ENCODE measurements around the gene HBP1. TPM values are rescaled to one million over a fixed set of nuclear protein-coding genes. Genes with fewer than 3 reads are reported as not detected.
A peak's percentile ranks its signal among the peaks of the same experiment; 100 is the strongest.
"Not testable (repeated sequence)": the region's sequence is repeated elsewhere in the genome, so short reads cannot be mapped to it uniquely, and the experiment has no call there.

HBP1 gene
- total and polyA plus RNA-seq, 2 of the 13 experiments (the other 11 are each of a cell fraction or from before 2014, with no cell fraction given), result 22.9 to 44.1 TPM

GRCh38 chr7:107244613-107245012 lies 75.8 kb downstream of the HBP1 start:
- Histone ChIP-seq H2AFZ (ENCODE audit: low read length) (no peak overlapping the region), H3K79me2 (ENCODE audit: insufficient read depth, low read length) (no peaks in the 10 kb centered on the region), H3K9ac (ENCODE audit: insufficient read depth, low read depth, low read length) (no peak overlapping the region), H3K4me1 (ENCODE audit: insufficient read depth, low read length) (no peaks in the 10 kb centered on the region), H3K27ac (ENCODE audit: extremely low read length, insufficient read depth, low read length) (no peak overlapping the region), H4K20me1 (ENCODE audit: insufficient read depth, low read length) (no peaks in the 10 kb centered on the region), H3K9me3 (ENCODE audit: low read length) (no peaks in the 10 kb centered on the region), H3K36me3 (replicated peaks in 1 of 2; ENCODE audit: control insufficient read depth in 1 of 2, insufficient read depth in 2 of 2, low read length in 2 of 2) (peaks cover 0 to 10% of the 10 kb centered on the region in 2 experiments; a peak in 3 of 5 replicates), H3K4me2 (ENCODE audit: low read depth, low read length) (no peak overlapping the region), H3K27me3 (ENCODE audit: control insufficient read depth in 1 of 2, insufficient read depth in 2 of 2, low read length in 2 of 2) (no peaks in the 10 kb centered on the region), H3K4me3 (replicated peaks in 1 of 3; ENCODE audit: insufficient read depth in 1 of 3, low read depth in 2 of 3, low read length in 3 of 3) (no peak overlapping the region)
- ChIA-PET CTCF (ENCODE audit: low intra/inter-chr PET ratio, low total read pairs) (no interaction called here), POLR2A (no interaction called here)
- WGBS (ENCODE audit: low lambda C conversion rate), result 98% methylated on average over 2 of the region's 2 CpGs
- BruUV-seq (replicated peaks), result no TSS peak
- intact Hi-C loops (cut with micrococcal nuclease; ENCODE audit: unreplicated experiment) (no loop called here), in situ Hi-C loops (cut with HindIII; ENCODE audit: extremely low pct_ligation_motif_present, low pct_unique_long_range_greater_than_20kb) (no loop called here)
- TF ChIP-seq ZSCAN12 (CRISPR knock-in tag; IDR thresholded peaks at IDR 0.05) (no peak), ZNF276 (CRISPR knock-in tag; IDR thresholded peaks at IDR 0.05; ENCODE audit: low read depth) (no peak), ZNF766 (CRISPR knock-in tag; IDR thresholded peaks at IDR 0.05; ENCODE audit: borderline replicate concordance) (no peak), ZFP36L2 (CRISPR knock-in tag; IDR thresholded peaks at IDR 0.05) (no peak), MAFF (IDR thresholded peaks at IDR 0.05; ENCODE audit: low read depth, low read length) (0 out of 2 replicates have a peak, but pooled peaks have one; percentile 15)
- DNase-seq (ENCODE audit: low spot score) (no peak), ATAC-seq (no peak), FAIRE-seq (no peak)

GRCh38 chr7:107246836-107247235 lies 78.0 kb downstream of the HBP1 start:
- in situ Hi-C loops (cut with HindIII; ENCODE audit: extremely low pct_ligation_motif_present, low pct_unique_long_range_greater_than_20kb); H4K20me1 ChIP-seq (ENCODE audit: insufficient read depth, low read length); H3K27ac ChIP-seq (ENCODE audit: extremely low read length, insufficient read depth, low read length); H3K4me2 ChIP-seq (ENCODE audit: low read depth, low read length); FAIRE-seq; ATAC-seq; H3K9ac ChIP-seq (ENCODE audit: insufficient read depth, low read depth, low read length); H3K9me3 ChIP-seq (ENCODE audit: low read length); H3K4me3 ChIP-seq (replicated peaks in 1 of 3; ENCODE audit: insufficient read depth in 1 of 3, low read depth in 2 of 3, low read length in 3 of 3); H2AFZ ChIP-seq (ENCODE audit: low read length); BruUV-seq (replicated peaks); CTCF ChIA-PET (ENCODE audit: low intra/inter-chr PET ratio, low total read pairs); H3K79me2 ChIP-seq (ENCODE audit: insufficient read depth, low read length); intact Hi-C loops (cut with micrococcal nuclease; ENCODE audit: unreplicated experiment); POLR2A ChIA-PET; H3K4me1 ChIP-seq (ENCODE audit: insufficient read depth, low read length); DNase-seq (ENCODE audit: low spot score); H3K27me3 ChIP-seq (ENCODE audit: control insufficient read depth in 1 of 2, insufficient read depth in 2 of 2, low read length in 2 of 2); H3K36me3 ChIP-seq (replicated peaks in 1 of 2; ENCODE audit: control insufficient read depth in 1 of 2, insufficient read depth in 2 of 2, low read length in 2 of 2): not testable (repeated sequence)
- 96% methylated on average over 3 of the region's 3 CpGs for WGBS (ENCODE audit: low lambda C conversion rate)

Data from HepG2 (cell line).